ENCODE data around the gene FADS1. TPM values are rescaled to one million over a fixed set of nuclear protein-coding genes. Genes with fewer than 3 reads are reported as not detected.

The FADS1 gene
- total and polyA plus RNA-seq, 7 experiments from 2014 or later, result 0.62 to 52.1 (median 2.6) TPM; not detected in 1

GRCh38 chr11:61752925-61753521, 63.8 kb downstream of the FADS1 start:
- H3K4me1 Mint-ChIP-seq, result peaks cover 6 to 18% (median 11%) of the 10 kb centered on the region in 7 donors
- POLR2A ChIA-PET, result no interaction called here
- peaks cover 0 to 3% (median 0%) of the 10 kb centered on the region in 5 donors for H3K36me3 Mint-ChIP-seq
- CTCF ChIA-PET, result interaction anchor here (1.3 kb wide), 1 partner anchor 272 kb away, joined by 3 read pairs; no protein-coding TSS in a partner anchor
- no peak overlapping the region for H3K27ac ChIP-seq (ENCODE audit: low read depth, low read length)
- intact Hi-C loops (cut with micrococcal nuclease), result loop anchor here (2.0 kb wide), 2 partner anchors 24 to 356 kb away; no protein-coding TSS in a partner anchor
- peaks cover 18 to 35% (median 27%) of the 10 kb centered on the region in 5 donors for H3K27me3 Mint-ChIP-seq
- H3K4me3 Mint-ChIP-seq, result peak overlapping the region; percentile 38 to 81 (median 74)
- DNase-seq, result no peak
- no peaks in the 10 kb centered on the region for H3K9me3 ChIP-seq (ENCODE audit: control insufficient read depth in 2 of 3, low read length in 3 of 3)
- H3K27me3 ChIP-seq (ENCODE audit: control insufficient read depth in 2 of 2, insufficient read depth in 2 of 2, low read length in 2 of 2), result peaks cover 0 to 6% of the 10 kb centered on the region in 2 donors
- H3K4me1 ChIP-seq (ENCODE audit: control insufficient read depth in 2 of 2, insufficient read depth in 2 of 2, low read length in 2 of 2), result no peaks in the 10 kb centered on the region
- no peak for ATAC-seq
- H3K36me3 ChIP-seq (ENCODE audit: control insufficient read depth in 2 of 3, insufficient read depth in 3 of 3, low read length in 3 of 3), result no peaks in the 10 kb centered on the region
- no peak overlapping the region for H3K4me3 ChIP-seq (ENCODE audit: low read length)
- H3K9me3 Mint-ChIP-seq, result peaks cover 0 to 1% (median 0%) of the 10 kb centered on the region in 11 donors
- H3K27ac Mint-ChIP-seq, result peak overlapping the region in 1 of 9 donors; percentile 38

GRCh38 chr11:61752117-61752924, 64.5 kb downstream of the FADS1 start, which contains the start of gene MYRF:
Gene MYRF, plus strand, starts transcription at chr11:61752636. Its CDS starts 109 bp downstream, at chr11:61752745.
- peak; percentile 91 for ATAC-seq
- Mint-ChIP-seq H3K4me3 (peak within 1 kb of the TSS; percentile 68 to 89 (median 76)), H3K36me3 (peaks cover 0 to 3% (median 0%) of the 10 kb centered on the region in 5 donors), H3K9me3 (peaks cover 0 to 1% (median 0%) of the 10 kb centered on the region in 11 donors), H3K27me3 (peaks cover 18 to 35% (median 27%) of the 10 kb centered on the region in 5 donors), H3K27ac (peak within 1 kb of the TSS in 1 of 9 donors; percentile 38), H3K4me1 (peaks cover 6 to 18% (median 11%) of the 10 kb centered on the region in 7 donors)
- no peak within 1 kb of the TSS for H3K27ac ChIP-seq (ENCODE audit: low read depth, low read length)
- DNase-seq, result peak in 8 of 9 donors; percentile 28 to 79 (median 44)
- H3K9me3 ChIP-seq (ENCODE audit: control insufficient read depth in 2 of 3, low read length in 3 of 3), result no peaks in the 10 kb centered on the region
- H3K27me3 ChIP-seq (ENCODE audit: control insufficient read depth in 2 of 2, insufficient read depth in 2 of 2, low read length in 2 of 2), result peaks cover 0 to 6% of the 10 kb centered on the region in 2 donors
- ChIA-PET POLR2A (no interaction called here), CTCF (no interaction called here)
- H3K4me3 ChIP-seq (ENCODE audit: low read length), result no peak within 1 kb of the TSS
- no peaks in the 10 kb centered on the region for H3K4me1 ChIP-seq (ENCODE audit: control insufficient read depth in 2 of 2, insufficient read depth in 2 of 2, low read length in 2 of 2)
- intact Hi-C loops (cut with micrococcal nuclease), result loop anchor here (2.0 kb wide), 2 partner anchors 24 to 356 kb away; no protein-coding TSS in a partner anchor
- no peaks in the 10 kb centered on the region for H3K36me3 ChIP-seq (ENCODE audit: control insufficient read depth in 2 of 3, insufficient read depth in 3 of 3, low read length in 3 of 3)

GRCh38 chr11:61751384-61751783, 65.4 kb downstream of the FADS1 start:
- POLR2A ChIA-PET, result interaction anchor here (0.5 kb wide), 1 partner anchor 121 kb away, joined by 3 read pairs; no protein-coding TSS in a partner anchor
- Histone ChIP-seq H3K9me3 (ENCODE audit: control insufficient read depth in 2 of 3, low read length in 3 of 3) (no peaks in the 10 kb centered on the region), H3K27ac (ENCODE audit: low read depth, low read length) (no peak overlapping the region), H3K4me3 (ENCODE audit: low read length) (no peak overlapping the region), H3K4me1 (ENCODE audit: control insufficient read depth in 2 of 2, insufficient read depth in 2 of 2, low read length in 2 of 2) (no peaks in the 10 kb centered on the region), H3K27me3 (ENCODE audit: control insufficient read depth in 2 of 2, insufficient read depth in 2 of 2, low read length in 2 of 2) (peaks cover 0 to 6% of the 10 kb centered on the region in 2 donors), H3K36me3 (ENCODE audit: control insufficient read depth in 2 of 3, insufficient read depth in 3 of 3, low read length in 3 of 3) (no peaks in the 10 kb centered on the region)
- Mint-ChIP-seq H3K4me3 (peak overlapping the region in 9 of 10 donors; percentile 7 to 80 (median 68)), H3K36me3 (peaks cover 0 to 3% (median 0%) of the 10 kb centered on the region in 5 donors), H3K27me3 (peaks cover 18 to 35% (median 27%) of the 10 kb centered on the region in 5 donors), H3K9me3 (peaks cover 0 to 1% (median 0%) of the 10 kb centered on the region in 11 donors), H3K27ac (no peak overlapping the region), H3K4me1 (peaks cover 6 to 18% (median 10%) of the 10 kb centered on the region in 7 donors)
- intact Hi-C loops (cut with micrococcal nuclease), result no loop called here
- DNase-seq (no peak), ATAC-seq (no peak)
- CTCF ChIA-PET, result interaction anchor here (0.7 kb wide), 1 partner anchor 27 kb away, joined by 3 read pairs; no protein-coding TSS in a partner anchor

GRCh38 chr11:61750631-61751273, 66.1 kb downstream of the FADS1 start:
- Histone ChIP-seq H3K4me3 (ENCODE audit: low read length) (no peak overlapping the region), H3K9me3 (ENCODE audit: control insufficient read depth in 2 of 3, low read length in 3 of 3) (no peaks in the 10 kb centered on the region), H3K4me1 (ENCODE audit: control insufficient read depth in 2 of 2, insufficient read depth in 2 of 2, low read length in 2 of 2) (no peaks in the 10 kb centered on the region), H3K27ac (ENCODE audit: low read depth, low read length) (no peak overlapping the region), H3K36me3 (ENCODE audit: control insufficient read depth in 2 of 3, insufficient read depth in 3 of 3, low read length in 3 of 3) (no peaks in the 10 kb centered on the region), H3K27me3 (ENCODE audit: control insufficient read depth in 2 of 2, insufficient read depth in 2 of 2, low read length in 2 of 2) (peaks cover 0 to 6% of the 10 kb centered on the region in 2 donors)
- CTCF ChIA-PET, result no interaction called here
- H3K9me3 Mint-ChIP-seq, result peaks cover 0 to 1% (median 0%) of the 10 kb centered on the region in 11 donors
- intact Hi-C loops (cut with micrococcal nuclease), result no loop called here
- H3K4me3 Mint-ChIP-seq, result peak overlapping the region; percentile 6 to 80 (median 32)
- ATAC-seq (no peak), DNase-seq (no peak)
- H3K27ac Mint-ChIP-seq, result no peak overlapping the region
- POLR2A ChIA-PET, result interaction anchor here (0.5 kb wide), 1 partner anchor 121 kb away, joined by 3 read pairs; no protein-coding TSS in a partner anchor
- peaks cover 18 to 35% (median 27%) of the 10 kb centered on the region in 5 donors for H3K27me3 Mint-ChIP-seq
- H3K36me3 Mint-ChIP-seq, result peaks cover 0 to 3% (median 0%) of the 10 kb centered on the region in 5 donors
- H3K4me1 Mint-ChIP-seq, result peaks cover 2 to 18% (median 10%) of the 10 kb centered on the region in 7 donors

Other genes starting within 250 kb of the FADS1 start
- under 1 TPM in 2 of 5 experiments, not detected in 3; 0.08 to 0.44 TPM for gene SYT7, start 235.9 kb downstream of the FADS1 start, total RNA-seq
- gene SYT7, start 235.9 kb downstream of the FADS1 start, polyA plus RNA-seq, result not detected
- 1 to 10 TPM in 1 of 5 experiments, under 1 TPM in 4; 0.15 to 2.1 (median 0.35) TPM for gene DAGLA, start 136.6 kb downstream of the FADS1 start, total RNA-seq
- gene DAGLA, start 136.6 kb downstream of the FADS1 start, polyA plus RNA-seq, result under 1 TPM; 0.24 to 0.26 TPM
- gene MYRF, start 64.4 kb downstream of the FADS1 start, total RNA-seq, result 1 to 10 TPM in 1 of 5 experiments, under 1 TPM in 4; 0.19 to 1.5 (median 0.29) TPM
- under 1 TPM in 1 of 2 donors, not detected in 1; 0.44 TPM for gene MYRF, start 64.4 kb downstream of the FADS1 start, polyA plus RNA-seq
- 100 to 1,000 TPM in 1 of 5 experiments, 10 to 100 TPM in 4; 58.4 to 182 (median 83.3) TPM for gene TMEM258, start 24.4 kb downstream of the FADS1 start, total RNA-seq
- 100 to 1,000 TPM; 149 to 229 TPM for gene TMEM258, start 24.4 kb downstream of the FADS1 start, polyA plus RNA-seq
- gene FEN1, start 24.1 kb downstream of the FADS1 start, total RNA-seq, result 100 to 1,000 TPM in 1 of 5 experiments, 10 to 100 TPM in 1, 1 to 10 TPM in 3; 7.6 to 101 (median 7.9) TPM
- 10 to 100 TPM; 10.3 to 17.7 TPM for gene FEN1, start 24.1 kb downstream of the FADS1 start, polyA plus RNA-seq
- 100 to 1,000 TPM in 1 of 5 experiments, 10 to 100 TPM in 1, 1 to 10 TPM in 1, under 1 TPM in 2; 0.19 to 192 (median 2.1) TPM for gene FADS2, start 11.3 kb upstream of the FADS1 start, total RNA-seq
- gene FADS2, start 11.3 kb upstream of the FADS1 start, polyA plus RNA-seq, result 10 to 100 TPM in 1 of 2 donors, under 1 TPM in 1; 0.32 to 14.2 TPM
- gene FADS3, start 74.5 kb upstream of the FADS1 start, total RNA-seq, result 1 to 10 TPM; 1.4 to 8.6 (median 6.2) TPM
- 1 to 10 TPM in 1 of 2 donors, under 1 TPM in 1; 0.31 to 1.3 TPM for gene FADS3, start 74.5 kb upstream of the FADS1 start, polyA plus RNA-seq
- gene RAB3IL1, start 100.6 kb upstream of the FADS1 start, total RNA-seq, result 1 to 10 TPM in 1 of 5 experiments, under 1 TPM in 1, not detected in 3; 0.49 to 1.9 TPM
- gene RAB3IL1, start 100.6 kb upstream of the FADS1 start, polyA plus RNA-seq, result not detected
- gene BEST1, start 133.3 kb upstream of the FADS1 start, total RNA-seq, result 1 to 10 TPM in 2 of 5 experiments, under 1 TPM in 2, not detected in 1; 0.49 to 7.1 (median 0.75) TPM
- gene BEST1, start 133.3 kb upstream of the FADS1 start, polyA plus RNA-seq, result 1 to 10 TPM in 1 of 2 donors, under 1 TPM in 1; 0.83 to 1.4 TPM
- gene FTH1, start 150.6 kb upstream of the FADS1 start, total RNA-seq, result 1,000 to 10,000 TPM in 2 of 5 experiments, 100 to 1,000 TPM in 3; 684 to 3,858 (median 993) TPM
- 1,000 to 10,000 TPM; 2,587 to 3,203 TPM for gene FTH1, start 150.6 kb upstream of the FADS1 start, polyA plus RNA-seq

All from naive thymus-derived CD4-positive, alpha-beta T cell (primary cell).